HG03565 (cell line): ENCODE data around the gene PSMA6.
"Not testable (repeated sequence)": the region's sequence is repeated elsewhere in the genome, so short reads cannot be mapped to it uniquely, and the experiment has no call there.

ENCODE experiments used
- ATAC-seq: cut with Tn5 transposase; IDR thresholded peaks from one replicate; pipeline ENCODE4 v1.9.1; 2021; ENCODE audit warnings: mild to moderate bottlenecking, moderate library complexity; ENCODE audit not compliant: unreplicated experiment

The PSMA6 gene

DNA sequence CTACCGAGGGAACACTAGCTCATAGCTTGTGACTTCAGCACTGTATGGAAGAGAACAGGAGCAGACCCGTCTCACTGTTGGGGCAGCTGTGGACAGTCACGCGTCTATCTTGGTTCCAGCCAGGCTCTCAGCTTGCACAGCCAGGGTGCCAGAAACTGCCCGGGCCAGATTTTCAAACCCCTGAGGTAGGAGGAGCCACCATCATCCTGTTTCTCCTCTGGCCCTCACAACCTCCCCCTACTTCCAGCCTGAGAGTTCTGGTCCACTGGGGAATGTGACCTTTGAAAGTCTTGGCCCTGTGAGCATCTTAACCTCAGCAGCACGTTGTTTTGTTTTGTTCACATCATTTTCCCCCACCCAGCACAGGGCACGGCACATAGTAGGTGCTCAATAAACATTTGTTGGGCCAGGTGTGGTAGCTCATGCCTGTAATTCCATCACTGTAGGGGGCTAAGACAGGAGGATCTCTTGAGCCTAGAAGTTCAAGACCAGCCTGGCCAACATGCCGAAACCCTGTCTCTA is 50.4 kb downstream of the PSMA6 start:
- ATAC-seq, result no peak

DNA sequence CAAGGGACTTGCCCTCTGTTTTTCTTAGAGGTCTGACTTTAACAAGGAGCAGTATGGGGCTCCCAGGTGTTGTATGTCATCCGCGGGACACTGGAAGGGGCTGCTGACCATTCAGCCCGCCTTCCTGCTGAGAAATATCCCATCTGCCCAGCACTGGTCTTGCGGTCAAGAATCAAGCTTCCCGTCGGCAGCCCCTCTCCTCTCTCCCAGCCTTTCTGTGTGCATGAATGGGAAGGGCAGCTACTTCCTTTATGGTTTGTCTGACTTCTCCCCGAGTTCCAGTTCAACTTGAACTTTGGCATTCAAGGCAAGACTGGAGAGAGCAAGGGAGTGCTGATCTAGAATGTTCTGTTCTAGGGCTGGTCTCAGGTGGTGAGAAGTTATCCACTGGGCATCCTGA is 51.5 kb downstream of the PSMA6 start:
- ATAC-seq, result no peak

DNA sequence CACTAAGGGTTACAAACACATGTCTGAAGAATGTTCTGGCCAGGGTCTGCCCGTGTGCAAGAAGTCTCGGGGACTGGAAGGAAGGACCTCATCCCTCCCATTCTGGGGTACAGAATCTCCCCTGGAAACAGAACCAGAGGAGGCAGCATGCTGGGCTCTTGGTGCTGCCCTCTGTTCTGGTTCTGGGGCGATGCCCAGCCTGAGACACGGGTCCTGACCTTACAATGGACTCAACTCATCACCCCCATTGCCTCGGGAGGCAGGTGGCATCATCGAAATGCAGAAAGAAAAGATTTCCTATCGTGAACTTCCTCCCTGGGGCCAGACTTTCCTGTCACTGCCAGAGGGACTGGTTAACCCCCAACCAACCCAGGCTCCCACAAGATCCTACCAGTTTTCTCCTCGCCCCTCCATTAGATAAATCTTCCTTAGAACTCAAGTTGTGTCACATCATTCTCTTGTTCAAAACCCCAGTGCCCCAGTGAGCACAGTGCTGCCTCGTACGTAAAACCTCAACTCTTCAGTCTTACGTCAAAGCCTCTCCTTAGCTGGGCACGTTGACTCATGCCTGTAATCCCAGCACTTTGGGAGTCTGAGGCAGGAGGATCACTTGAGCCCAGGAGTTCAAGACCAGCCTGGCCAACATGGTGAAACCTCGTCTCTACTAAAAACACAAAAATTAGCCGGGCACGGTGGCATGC is 52.1 kb downstream of the PSMA6 start:
- ATAC-seq, result no peak

DNA sequence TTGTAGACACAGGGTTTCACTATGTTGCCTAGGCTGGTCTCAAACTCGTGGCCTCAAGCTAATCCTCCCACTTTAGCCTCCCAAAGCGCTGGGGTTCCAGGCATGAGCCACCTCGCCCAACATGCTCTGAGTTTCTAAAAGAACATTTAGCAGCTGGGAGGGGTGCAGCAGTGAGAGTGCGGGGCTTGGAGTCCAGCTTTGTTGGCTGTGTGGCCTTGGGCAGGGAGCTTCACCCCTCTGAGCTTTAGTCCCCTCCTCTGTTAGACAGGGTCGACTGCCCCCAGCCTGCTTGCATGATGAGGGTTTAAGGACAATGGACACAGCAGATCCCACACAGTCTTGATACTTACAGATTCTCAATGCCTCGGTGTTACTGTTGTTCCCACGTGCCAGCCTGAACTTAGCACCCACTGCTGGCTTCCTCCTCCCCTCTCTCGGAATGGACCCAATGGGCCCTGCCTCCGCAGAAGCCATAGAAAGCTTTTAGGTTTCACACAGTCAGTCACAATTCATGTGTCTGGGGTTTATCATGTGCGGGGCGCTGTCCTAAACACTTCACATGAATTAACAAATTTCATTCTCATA is 54.6 kb downstream of the PSMA6 start:
- no peak for ATAC-seq

DNA sequence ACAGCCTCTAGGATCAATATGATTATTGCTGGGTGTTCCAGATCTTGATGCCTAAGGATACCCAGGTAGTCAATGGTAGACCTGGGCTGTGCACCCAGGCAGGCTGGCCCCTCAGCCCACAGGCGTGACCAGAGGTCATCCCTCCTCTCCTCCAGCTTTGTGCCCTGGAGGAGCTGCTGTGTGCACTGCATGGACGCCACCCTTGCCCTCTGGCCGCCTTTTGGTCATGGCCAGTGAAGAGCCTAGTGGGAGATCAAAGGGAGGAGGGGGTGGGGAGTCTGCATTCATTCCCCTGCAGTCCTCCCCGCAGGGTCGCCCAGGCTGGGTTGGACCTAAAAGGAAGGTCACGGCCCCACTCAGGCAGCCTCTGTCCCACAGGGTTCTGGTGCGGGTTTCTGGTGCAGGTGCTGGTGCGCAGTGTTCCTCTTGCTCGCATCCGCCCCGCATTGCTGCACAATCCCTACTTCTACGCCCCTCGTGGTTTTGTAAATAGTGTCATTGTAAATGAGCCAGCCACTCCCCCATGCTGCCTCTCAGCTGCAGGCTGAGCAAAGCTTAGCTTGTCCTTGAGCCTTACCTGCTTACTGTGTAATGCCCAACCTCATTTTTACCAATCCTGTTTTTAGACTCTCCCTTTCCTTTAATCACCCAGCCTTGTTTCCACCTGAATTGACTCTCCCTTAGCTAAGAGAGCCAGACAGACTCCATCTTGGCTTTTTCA is 55.3 kb downstream of the PSMA6 start:
- ATAC-seq, result no peak

DNA sequence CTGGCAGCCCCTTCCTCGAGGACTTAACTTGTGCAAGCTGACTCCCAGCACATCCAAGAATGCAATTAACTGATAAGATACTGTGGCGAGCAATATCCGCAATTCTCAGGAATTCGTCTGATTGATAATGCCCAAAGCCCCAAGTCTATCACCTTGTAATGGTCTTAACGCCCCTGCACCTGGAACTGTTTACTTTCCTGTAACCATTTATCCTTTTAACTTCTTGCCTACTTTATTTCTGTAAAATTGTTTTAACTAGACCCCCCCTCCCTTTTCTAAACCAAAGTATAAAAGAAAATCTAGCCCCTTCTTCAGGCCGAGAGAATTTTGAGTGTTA is 55.8 kb downstream of the PSMA6 start:
- not testable (repeated sequence) for ATAC-seq

DNA sequence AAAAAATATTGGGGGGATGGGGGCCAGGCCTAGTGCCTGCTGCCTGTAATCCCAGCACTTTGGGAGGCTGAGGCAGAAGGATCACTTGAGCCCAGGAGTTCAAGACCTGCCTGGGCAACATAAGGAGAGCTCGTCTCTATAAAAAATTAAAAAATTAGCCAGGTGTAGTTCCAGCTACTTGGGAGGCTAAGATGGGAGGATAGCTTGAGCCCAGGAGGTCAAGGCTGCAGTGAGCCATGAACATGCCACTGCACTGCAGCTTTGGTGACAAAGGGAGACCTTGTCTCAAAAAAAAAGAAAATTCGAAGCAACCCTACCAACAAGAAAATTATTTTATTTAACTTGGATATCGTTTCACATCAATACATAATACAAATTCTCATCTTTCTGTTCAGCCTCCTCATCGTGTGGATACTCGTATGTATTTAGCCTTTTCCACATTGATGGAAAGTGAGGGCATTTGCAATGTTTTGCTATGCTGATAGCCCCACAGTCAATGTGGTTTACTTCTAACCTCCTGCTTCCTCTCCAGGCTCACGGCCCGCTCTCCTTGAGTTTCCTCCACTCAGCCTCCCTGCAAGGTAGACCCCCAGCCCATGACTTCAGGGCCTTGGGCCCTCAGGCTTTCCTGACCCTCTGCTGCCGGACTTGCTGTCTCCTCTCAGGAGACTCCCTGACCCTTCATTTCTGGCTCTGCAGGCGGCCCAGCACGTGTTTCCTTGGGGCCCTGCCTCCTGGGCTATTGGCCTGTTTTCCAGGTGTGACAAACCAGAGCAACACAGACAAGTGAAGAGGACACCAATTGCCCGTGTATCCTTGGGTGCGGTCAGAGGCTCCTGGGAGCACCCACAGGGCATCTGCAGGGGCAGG is 57.5 kb downstream of the PSMA6 start:
- ATAC-seq, result no peak

DNA sequence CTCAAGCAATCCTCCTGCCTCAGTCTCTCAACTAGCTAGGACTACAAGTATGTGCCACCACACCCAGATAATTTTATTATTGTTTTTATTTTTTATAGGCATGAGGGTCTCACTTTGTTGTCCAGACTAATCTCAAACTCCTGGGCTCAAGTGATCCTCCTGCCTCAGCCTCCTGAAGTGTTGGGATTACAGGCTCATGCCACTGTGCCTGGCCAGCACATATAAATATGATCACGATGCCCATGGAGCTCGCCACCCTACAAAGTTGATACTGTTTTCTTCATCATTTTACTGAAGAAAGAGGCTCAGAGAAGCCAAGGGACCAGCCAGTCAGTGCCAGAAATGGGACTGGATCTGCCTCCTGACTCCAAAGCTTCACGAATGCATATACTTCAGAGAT is 59.3 kb downstream of the PSMA6 start:
- ATAC-seq, result no peak

DNA sequence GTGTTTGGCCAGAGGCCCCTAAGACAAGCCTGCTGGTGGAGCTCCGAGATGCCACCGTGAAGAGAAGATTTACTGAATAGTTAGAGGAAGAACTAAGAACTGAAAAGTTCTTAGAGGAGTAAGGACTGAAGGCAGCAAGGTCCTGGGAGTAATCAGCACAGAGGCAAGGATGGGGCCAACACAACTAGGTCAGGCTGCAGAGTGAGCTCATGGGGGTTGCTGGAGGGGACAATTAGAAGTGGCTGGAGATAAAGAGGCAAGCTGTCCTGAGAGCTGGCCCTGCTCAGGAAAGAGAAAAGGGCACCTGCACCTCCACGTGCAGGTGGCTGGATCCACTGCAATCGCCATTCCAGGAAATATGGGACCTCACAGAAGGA is 59.7 kb downstream of the PSMA6 start:
- no peak for ATAC-seq

DNA sequence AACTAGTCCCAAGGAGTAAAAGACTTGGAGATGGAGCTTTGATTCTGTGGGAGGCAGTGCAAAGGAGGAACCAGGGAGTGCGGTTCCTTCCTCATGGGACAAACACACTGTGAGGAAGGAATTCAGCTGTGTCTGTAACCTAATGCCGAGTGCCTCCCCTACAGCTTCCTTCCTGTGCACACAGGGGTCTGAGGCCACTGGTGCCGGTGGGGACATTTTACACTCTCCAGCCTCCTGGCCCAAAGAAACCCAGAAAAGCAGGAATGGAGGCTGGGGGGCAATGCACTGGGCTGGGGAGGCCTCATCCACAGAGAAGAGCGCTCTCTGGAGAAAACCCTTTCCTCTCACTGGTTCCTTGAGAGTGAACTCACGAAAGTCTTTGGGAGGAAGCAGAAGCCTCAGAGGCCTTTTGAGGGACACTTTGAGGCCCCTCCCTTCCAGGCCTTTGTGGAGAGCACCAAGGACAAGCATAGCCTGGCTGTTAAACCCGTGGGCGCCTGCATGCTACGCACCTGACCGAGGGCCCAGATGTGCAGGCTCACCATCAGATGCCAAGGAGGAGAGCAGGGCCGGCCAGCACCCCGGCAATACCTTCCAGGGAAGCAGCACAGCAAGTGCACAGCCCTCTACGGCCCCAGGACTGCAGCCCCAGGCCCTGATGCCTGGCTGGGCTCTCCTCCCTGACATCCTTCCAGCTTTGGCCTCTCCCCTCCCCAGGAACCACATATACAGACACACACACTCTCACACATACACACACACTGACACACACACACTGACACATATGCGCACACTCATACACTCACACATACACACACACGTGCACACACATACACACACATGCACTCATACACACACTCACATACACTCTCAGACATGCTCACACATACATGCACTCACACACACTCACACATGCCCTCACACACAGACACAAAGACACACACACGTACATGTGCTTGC is 60.4 kb downstream of the PSMA6 start:
- no peak for ATAC-seq

DNA sequence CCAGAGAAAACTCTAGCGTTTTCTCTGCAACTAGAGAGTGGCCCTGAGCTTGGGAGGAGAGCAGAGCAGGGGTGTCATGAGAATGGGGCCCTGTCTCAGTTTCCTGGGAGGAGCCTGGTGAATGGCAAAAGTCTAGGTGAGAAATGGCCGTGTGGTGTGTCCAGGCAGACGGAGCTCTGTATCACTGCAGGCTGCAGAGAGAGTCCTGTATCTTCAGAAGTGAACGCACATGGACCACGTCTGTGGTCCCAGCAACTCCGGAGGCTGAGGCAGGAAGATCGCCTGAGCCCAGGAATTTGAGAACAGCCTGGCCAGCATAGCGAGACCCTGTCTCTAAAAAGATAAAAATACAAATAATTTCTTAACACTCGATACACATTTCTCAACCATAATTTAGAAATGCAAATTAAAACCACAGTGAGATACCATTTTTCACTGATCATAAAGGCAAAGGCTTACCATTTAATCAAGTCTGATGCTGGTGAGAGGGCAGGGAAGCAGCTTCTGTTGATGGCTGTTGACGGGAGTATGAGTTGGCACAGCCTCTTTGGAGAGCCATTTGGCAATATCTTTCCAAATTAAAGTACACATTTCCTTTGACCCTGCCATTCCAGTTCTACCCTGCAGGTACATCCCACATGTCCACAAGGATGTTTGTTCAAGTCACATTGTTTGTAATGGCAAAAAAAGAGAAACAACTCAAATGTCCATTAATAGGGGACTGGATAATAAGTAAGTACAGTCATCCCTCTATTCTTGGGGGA is 61.4 kb downstream of the PSMA6 start:
- ATAC-seq, result no peak

DNA sequence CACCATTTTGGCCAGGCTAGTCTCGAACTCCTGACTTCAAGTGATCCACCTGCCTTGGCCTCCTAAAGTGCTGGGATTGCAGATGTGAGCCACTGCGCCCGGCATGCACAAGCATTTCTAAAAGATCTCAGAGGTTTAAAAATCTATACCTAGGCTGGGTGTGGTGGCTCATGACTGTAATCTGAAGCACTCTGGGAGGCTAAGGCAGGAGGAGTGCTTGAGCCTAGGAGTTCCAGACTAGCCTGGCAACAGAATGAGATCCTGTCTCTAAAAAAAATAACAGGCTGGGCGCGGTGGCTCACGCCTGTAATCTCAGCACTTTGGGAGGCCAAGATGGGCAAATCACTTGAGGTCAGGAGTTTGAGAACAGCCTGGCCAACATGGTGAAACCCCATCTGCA is 63.1 kb downstream of the PSMA6 start:
- ATAC-seq, result not testable (repeated sequence)

DNA sequence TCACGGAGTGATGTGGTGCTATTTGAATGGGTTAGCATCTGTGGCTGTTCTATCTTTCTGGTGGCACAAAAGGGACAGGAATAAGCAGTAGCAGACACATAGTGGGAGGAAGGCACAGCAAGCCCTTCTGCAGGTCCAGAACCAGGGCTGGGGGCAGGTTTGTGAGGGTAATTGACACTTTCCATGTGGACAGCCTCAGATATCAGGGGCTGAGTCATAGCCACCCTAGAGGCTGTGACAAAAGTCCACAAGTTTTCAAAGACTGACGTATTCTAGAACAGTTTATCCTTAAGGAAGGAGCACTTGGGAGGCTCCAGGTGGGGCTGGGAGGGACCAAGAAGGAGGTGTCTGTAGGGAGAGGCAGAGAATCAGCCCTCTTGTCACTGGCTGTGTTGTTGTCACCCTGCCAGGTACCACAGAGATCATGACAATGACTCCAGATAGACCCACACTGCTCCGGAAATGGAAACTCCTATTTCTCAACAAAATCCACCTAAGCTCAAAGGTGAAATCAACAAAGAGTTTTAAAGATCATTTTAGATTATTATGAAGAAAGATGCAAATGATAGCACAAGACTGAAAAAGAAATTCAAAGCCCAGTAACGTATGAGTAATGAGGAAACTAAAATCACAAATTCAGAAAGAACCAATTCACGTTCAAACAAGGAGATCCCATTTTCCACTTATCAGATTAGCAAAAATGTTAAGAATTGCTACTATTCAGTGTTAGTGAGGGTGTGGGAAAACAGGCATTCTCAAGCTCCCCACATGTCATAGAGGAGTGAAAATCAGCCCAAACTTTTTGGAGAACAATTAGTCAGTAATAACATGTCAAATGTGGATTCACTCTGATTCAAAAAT is 64.0 kb downstream of the PSMA6 start:
- no peak for ATAC-seq

DNA sequence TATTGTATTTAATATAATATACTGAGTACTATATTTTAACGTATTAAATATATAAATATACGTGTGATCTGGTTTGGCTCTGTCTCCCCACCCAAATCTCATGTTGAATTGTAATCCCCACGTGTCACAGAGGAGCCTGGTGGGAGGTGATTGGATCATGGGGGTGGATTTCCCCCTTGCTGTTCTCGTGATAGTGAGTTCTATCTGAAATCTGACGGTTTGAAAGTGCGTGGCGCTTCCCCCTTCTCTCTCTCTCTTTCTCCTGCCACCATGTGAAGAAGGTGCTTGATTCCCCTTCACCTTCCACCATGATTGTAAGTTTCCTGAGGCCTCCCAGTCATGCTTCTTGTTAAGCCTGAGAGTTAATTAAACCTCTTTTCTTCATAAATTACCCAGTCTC is 67.5 kb downstream of the PSMA6 start:
- ATAC-seq, result not testable (repeated sequence)

DNA sequence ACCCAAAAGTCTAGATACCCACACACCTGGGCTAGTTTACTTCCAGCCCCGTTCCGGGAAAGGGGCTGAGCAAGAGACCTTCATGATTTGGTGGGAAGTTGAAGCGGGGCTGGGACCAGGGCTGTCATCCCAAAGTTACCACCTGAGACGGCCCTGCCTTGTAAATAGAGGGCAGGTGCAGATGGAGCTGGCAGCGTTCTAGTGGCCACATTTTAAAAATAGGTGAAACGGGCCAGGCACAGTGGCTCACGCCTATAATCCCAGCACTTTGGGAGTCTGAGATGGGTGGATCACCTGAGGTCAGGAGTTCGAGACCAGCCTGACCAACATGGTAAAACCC is 68.9 kb downstream of the PSMA6 start:
- no peak for ATAC-seq

DNA sequence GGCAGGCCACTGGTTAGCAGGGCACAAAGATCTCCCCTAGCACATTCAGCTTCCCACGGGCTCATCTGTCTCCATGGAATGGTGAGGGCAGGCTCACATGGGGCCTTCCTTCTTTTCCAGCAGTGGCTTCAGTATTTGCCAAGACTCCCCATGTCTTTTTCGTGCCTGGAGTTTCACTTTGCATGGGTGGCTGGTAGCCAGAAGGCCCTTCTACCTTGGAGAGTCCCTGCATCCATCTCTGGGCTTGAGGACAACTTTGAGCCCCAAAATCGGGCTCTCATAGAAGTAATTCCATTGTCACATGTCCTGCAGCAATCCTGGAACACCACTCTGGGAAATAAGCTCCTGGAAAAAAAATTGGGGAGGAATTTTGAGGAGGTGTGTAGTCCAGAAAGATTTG is 70.3 kb downstream of the PSMA6 start:
- no peak for ATAC-seq

DNA sequence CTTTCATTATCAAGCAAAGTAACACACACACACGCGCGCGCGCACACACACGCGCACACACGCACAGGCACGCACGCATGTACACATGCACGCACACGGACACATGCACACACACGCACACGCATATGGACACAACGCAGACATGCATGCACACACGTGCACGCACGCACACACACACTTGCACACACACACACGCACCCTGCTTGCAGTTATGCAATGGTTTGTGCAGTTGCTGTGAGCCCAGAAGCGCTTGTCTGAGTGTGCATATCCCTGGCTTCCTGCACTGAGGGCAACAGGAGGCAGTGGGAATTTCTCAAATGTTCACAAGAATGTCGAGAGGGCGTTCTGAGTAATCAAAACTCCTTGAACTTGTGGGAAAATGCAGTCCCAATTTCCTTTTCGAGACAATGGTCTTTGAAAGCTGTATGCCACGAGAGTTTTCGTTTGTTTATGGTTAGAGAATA is 70.8 kb downstream of the PSMA6 start:
- ATAC-seq, result no peak
